Activated T-cell treated with anti-CD3 and anti-CD28 coated beads, Interleukin-2, amount 50 U/mL, for 48 hours (primary cell): Measurements from ENCODE around the gene TRIM39.
"Not testable (repeated sequence)": the region's sequence is repeated elsewhere in the genome, so short reads cannot be mapped to it uniquely, and the experiment has no call there.

ENCODE experiments used
- DNase-seq, 2 experiments: peaks; one replicate each; pipeline ENCODE4 v3.0.0-alpha.2; 2020

The TRIM39 gene

GRCh38 chr6:30369280-30369679, 42.6 kb downstream of the TRIM39 start:
- DNase-seq: not testable (repeated sequence)

DNA sequence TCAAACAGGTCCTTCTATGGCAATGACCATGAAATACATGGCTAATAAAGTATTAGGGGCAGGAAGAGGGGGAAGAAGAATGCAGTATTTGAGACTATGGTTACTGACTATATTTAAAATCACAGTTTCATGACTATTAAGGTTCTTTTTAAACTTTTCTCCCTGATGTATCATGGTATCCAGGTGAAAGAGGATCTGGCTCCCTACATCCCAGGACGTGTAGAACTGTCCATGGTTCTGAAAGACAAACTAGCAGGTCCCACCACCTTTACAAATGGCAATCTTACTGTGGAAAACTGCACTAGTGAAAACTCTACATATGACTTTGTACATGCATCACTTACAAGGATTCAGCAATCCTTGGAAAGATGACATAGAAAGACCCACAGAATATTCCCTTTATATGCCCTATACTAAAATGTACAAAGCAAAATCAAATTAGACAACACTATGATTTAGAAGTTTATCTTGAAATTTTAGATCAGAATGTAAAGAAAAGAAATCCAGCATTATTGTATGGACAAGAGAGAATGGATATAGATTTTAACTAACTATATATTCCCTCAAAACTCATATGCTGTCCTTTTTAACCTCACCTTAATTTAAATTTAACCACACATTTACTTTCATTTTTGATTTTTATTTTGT, 51.7 kb downstream of the TRIM39 start:
- no peak for DNase-seq

GRCh38 chr6:30380464-30380863, 53.7 kb downstream of the TRIM39 start:
- DNase-seq: no peak

DNA sequence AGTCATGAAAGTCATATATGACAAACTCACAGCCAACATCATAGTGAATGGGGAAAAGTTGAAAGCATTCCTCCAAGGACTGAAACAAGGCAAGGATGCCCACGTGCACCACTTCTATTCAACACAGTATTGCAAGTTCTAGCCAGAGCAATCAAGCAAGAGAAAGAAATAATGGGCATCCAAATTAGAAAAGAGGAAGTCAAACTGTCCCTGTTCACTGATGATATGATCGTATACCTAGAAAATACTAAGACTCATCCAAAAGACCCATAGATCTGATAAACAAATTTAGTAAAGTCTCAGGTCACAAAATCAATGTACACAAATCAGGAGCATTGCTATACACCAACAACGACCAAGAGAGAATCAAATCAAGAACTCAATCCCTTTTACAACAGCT, 59.4 kb downstream of the TRIM39 start:
- no peak for DNase-seq

DNA sequence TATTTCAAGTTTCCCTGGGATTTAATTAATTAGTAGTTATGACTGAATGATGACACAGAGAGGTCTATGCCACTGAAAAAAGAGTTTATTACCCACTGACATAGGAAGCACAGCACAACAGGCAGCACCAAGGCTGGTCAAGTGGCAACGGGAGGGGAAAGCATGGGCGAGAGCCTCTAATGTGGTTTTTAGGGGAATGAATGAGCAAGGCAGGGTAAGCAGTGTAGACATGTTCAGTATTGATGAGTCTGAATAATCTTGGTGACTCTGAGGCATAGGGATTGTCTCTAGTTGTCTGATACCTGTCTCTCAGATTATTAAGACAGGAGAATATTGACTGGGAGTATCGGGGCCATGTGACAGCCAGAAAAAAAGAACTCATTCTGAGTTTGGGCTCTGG, 64.5 kb downstream of the TRIM39 start:
- DNase-seq: no peak
